ENCODE data around the gene ARID4B.

DNA sequence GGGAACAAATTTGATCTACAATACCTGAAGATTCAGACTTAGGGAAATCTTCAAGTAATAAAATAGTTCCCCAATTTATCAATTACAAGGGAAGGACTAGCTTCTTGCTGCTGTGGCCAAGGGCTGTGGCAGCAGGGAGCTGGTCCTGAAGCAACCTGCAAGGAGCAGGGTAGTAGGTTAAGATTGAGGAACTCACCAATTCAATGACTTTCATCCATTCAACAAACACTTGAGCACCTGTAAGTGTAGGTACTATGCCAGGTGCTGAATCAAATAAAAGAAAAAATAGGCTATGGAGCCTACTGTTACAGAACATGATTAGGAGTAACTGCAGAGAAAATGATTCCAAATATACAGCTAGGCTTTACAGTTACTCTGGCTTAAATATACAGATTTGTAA is 102.7 kb downstream of the ARID4B start:
- TF ChIP-seq, protein P1, sequence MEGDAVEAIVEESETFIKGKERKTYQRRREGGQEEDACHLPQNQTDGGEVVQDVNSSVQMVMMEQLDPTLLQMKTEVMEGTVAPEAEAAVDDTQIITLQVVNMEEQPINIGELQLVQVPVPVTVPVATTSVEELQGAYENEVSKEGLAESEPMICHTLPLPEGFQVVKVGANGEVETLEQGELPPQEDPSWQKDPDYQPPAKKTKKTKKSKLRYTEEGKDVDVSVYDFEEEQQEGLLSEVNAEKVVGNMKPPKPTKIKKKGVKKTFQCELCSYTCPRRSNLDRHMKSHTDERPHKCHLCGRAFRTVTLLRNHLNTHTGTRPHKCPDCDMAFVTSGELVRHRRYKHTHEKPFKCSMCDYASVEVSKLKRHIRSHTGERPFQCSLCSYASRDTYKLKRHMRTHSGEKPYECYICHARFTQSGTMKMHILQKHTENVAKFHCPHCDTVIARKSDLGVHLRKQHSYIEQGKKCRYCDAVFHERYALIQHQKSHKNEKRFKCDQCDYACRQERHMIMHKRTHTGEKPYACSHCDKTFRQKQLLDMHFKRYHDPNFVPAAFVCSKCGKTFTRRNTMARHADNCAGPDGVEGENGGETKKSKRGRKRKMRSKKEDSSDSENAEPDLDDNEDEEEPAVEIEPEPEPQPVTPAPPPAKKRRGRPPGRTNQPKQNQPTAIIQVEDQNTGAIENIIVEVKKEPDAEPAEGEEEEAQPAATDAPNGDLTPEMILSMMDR (IDR thresholded peaks at IDR 0.05) = no peak
- no peak for TF ChIP-seq POLR2A (IDR thresholded peaks at IDR 0.05)

Measured in lower leg skin (tissue), 3 donors.